Vagina (tissue), 2 donors: ENCODE data around the gene ADARB2.

Experiments
- POLR2A ChIP-seq, 2 donors: fragments of 450-650 bp; IDR thresholded peaks; one replicate each; pipeline ENCODE4 v1.6.1; 2017; ENCODE audit warnings: antibody characterized with exemption in 2 of 2, mild to moderate bottlenecking in 2 of 2, moderate library complexity in 2 of 2
- TF ChIP-seq, protein P1 (sequence below), 3 experiments: fragments of 450-650 bp in 2 of 3; fragments of 200-600 bp in 1 of 3; sonication (generic) in 1 of 3; IDR thresholded peaks; one replicate each; pipeline ENCODE4 v1.5.1; 2017 to 2019; ENCODE audit warnings: antibody characterized with exemption in 3 of 3, mild to moderate bottlenecking in 2 of 3, moderate library complexity in 2 of 3

DNA sequence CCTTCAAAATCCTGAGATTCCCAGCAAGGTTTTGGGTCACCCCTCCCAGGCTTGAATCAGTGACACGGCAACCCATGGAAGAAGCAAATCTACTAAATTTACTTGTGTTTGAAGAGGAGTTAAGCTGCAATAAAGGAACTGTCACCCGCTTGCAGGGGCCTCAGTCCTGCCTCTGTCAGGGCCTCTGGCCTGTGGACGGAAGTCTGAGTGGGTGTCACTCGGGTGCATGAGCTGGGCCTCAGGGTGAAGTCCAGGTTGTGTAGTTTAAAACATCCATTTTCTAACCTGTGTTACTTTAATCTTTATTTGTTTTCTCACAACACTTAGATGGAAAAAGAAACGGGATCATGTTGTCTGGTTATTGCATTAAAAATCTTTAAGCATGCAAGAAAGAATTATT is 234.9 kb downstream of the ADARB2 start:
- TF ChIP-seq, protein P1, sequence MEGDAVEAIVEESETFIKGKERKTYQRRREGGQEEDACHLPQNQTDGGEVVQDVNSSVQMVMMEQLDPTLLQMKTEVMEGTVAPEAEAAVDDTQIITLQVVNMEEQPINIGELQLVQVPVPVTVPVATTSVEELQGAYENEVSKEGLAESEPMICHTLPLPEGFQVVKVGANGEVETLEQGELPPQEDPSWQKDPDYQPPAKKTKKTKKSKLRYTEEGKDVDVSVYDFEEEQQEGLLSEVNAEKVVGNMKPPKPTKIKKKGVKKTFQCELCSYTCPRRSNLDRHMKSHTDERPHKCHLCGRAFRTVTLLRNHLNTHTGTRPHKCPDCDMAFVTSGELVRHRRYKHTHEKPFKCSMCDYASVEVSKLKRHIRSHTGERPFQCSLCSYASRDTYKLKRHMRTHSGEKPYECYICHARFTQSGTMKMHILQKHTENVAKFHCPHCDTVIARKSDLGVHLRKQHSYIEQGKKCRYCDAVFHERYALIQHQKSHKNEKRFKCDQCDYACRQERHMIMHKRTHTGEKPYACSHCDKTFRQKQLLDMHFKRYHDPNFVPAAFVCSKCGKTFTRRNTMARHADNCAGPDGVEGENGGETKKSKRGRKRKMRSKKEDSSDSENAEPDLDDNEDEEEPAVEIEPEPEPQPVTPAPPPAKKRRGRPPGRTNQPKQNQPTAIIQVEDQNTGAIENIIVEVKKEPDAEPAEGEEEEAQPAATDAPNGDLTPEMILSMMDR (IDR thresholded peaks at IDR 0.05), result no peak
- no peak for TF ChIP-seq POLR2A (IDR thresholded peaks at IDR 0.05)
